ENCODE data around the gene TRIP13.

TRIP13 gene

GRCh38 chr5:854966-855743 lies 37.5 kb upstream of the TRIP13 start:
- no peak for DNase-seq

DNA sequence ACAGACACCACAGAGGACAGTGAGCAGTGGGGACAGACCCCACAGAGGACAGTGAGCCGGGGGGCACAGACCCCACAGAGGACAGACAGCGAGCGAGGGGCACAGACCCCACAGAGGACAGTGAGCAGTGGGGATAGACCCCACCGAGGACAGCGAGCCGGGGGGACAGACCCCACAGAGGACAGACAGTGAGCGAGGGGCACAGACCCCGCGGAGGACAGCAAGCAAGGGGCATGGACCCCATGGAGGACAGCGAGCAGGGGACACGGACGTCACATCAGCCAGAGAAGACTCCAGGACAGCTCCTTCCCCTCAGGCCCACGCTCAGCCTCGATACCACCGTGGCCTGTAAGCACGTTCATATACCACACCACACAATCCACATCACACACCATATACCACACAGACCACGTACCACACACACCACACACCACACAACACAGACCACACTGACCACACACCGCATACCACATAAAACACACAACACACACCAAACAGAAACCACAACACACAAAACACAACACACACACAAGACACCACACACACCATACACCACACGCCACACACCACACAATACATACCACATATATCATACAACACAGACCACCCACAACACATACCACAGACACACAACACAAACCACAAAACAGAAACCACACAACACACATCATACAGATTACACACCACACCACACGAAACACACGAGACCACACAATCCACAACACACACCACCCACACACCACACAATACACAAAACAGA lies 36.7 kb upstream of the TRIP13 start:
- no peak for DNase-seq

DNA sequence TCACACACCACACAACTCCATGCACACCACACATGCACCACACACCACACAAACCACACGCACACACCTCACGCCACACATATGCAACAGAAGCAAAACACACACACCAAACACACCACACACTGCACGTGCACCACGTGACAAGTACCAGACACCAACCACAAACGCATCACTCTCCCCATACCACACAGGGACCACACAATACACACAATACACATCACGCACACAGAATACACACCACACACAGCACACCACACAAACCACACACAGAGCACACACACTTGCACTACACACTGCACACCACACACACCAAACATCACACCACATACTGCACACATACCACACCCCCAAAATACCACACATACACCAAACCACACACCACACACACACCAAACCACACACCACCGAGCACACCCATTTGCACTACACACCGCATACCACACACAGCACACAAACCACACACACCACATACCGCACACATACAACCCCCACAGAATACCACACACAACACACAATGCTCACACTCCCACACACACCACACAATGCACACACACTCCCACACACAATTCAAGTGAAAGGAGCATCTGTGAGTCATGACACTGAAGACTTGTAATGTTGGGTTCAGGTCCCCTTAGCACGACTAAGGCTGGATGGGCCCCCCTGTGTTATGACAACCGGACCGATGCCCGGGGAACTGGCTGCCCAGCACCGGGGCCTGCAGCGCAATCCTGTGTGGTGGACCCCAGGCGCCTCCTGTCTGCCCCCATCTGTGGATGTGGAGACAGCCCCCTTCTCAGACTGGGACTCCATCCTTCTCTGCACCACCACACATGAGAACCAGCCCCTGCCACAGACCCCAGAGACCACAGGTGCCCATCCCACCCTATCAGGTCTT lies 35.9 kb upstream of the TRIP13 start:
- no peak for DNase-seq

GRCh38 chr5:858726-859125 lies 34.0 kb upstream of the TRIP13 start:
- no peak for DNase-seq

DNA sequence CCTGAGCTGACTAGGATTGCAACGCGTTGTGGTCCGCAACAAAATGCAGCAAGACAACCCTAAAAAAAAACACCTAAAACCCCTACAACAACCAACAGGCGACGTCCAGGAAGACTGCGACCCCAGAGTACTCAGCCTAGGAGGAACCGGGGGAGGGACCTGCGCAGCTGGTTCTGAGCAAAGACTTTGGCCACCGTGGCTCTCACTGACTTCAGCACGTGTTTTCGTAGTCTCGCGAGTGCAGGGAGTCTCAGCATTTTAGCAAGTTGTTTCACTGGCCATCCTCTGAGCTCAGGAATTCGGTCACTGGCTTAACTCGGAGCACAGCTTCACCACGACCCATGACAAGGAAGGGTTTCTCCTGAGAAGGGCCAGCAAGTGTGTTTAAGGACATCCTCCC lies 33.3 kb upstream of the TRIP13 start:
- DNase-seq = no peak

DNA sequence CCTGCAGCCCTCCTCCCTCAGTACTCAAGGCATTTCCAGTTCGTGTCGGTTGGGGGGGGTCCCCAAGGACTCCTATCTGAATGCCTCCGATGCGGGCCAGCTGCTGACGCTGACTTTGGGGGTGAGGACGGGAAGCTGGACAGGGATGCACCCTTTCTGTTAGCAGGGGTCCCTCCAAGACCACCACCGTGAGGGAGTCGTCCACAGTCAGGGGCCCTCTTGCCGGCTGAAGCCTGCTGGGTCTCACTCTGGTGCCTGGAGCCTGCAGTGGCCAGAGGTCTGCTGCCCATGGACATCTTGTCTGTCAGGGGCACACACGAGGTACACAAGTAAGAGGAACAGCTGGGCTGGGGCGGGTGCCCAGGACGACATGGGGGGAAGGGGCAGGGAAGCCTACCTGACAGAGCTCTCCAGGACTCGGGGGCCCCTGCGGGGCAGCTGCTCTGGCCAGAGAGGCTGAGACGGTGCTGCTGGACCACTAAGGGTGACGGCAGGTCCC lies 32.8 kb upstream of the TRIP13 start:
- no peak for DNase-seq

- DNase-seq = no peak
Measured at GRCh38 chr5:860506-861150, 32.1 kb upstream of the TRIP13 start.

- DNase-seq = no peak
Measured at GRCh38 chr5:861442-862366, 31.0 kb upstream of the TRIP13 start.

GRCh38 chr5:862367-863243 lies 30.1 kb upstream of the TRIP13 start:
- DNase-seq = no peak

DNA sequence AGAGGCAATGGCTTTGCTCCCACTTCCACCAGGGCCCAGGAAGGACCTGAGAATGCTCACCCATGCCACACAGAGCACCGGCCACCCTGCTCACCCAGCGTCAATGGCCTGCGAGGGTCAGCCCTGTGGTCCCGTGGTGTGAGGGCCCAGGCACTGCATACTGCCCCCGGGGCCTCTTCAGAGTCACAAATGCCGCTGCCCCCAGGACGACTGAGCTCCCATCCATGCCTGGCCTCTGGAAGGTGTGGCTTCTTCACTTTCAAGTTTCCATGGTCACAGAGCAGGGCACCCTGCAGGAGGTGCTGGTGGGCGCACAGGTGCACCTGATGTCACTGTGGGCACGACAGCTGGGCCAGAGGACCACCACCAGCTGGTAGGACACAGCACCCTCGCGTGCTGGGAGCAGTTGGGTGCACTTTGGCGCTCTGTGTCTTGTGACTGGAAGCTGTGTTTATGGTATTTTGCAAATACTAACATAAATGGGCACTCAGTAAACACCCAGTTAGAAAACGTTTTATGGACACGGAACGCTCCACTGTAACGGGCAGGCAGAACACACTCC lies 29.4 kb upstream of the TRIP13 start:
- no peak for DNase-seq

GRCh38 chr5:864492-865167 lies 28.1 kb upstream of the TRIP13 start:
- no peak for DNase-seq

- DNase-seq = no peak
Measured at GRCh38 chr5:865168-865521, 27.5 kb upstream of the TRIP13 start.

DNA sequence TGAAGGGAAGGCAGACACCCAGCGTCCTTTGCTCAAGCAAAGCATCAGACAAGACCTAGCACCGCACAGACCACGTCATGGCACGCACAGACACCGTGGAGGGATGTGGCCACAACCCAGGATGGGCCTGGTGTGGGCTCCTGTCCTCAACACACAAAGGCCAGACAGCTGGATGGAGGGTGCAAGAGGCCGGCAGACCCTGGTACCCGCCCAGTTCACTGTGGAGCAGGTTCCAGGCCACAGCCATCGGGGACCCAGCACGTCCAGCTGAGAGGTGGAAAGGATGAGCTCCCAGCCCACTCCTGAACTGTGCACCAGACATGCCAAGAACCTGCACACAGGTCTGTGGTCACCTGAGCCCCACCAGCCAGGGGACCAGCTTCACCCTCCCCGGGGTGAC lies 26.9 kb upstream of the TRIP13 start:
- DNase-seq = no peak

DNA sequence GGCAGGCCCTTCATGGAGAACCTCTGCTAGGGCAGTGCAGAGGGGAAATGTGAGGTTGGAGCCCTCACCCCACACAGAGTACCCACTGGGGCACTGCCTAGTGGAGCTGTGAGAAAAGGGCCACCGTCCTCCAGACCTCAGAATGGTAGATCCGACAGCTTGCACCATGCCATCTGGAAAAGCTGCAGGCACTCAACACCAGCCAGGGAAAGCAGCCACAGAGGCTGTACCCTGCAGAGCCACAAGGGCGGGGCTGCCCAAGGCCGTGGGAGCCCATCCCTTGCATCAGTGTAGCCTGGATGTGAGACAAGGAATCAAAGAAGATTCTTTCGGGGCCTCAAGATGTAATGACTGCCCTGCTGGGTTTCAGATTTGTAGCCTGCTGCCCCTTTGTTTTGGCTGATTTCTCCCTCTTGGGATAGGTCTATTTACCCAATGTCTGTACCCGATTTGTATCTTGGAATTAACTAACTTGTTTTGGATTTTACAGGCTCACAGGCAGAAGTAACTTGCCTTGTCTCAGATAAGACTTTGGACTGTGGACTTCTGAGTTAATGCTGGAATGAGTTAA lies 25.3 kb upstream of the TRIP13 start:
- no peak for DNase-seq

- no peak for DNase-seq
Measured at GRCh38 chr5:868428-869135, 24.1 kb upstream of the TRIP13 start.

- no peak for DNase-seq
Measured at GRCh38 chr5:870956-871355, 21.7 kb upstream of the TRIP13 start.

DNA sequence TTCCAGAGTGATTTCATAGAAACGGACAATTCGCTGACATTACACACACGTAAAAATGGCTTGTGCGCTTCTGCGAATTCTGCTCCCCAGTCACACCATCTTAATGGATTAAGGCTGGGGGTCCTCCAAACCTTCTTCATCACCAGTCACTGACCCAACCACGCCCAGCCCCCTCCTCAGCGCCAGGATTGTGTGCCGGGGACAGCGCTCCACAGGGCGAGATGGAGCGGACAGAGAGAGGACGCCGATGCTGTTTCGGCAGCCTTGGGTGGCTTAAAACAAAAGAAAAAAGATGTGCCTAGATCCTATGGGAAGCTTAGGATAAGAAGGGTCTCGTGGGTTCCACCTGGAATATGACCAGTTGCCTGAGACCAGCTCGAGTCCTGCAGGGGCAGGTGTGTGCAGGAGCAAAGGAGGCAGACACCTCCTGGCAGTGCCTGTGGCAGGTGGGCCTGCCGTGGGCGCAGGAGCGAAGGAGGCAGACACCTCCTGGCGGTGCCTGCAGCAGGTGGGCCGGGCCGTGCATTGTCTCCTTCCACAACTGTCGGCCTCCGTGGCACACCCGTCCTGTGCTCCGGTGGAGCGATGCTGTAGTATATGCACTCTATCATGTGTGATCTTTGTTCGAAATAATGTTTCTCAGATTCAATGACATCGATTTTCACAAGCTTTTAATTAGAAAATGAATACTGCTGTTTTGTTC lies 20.9 kb upstream of the TRIP13 start:
- DNase-seq = no peak

DNA sequence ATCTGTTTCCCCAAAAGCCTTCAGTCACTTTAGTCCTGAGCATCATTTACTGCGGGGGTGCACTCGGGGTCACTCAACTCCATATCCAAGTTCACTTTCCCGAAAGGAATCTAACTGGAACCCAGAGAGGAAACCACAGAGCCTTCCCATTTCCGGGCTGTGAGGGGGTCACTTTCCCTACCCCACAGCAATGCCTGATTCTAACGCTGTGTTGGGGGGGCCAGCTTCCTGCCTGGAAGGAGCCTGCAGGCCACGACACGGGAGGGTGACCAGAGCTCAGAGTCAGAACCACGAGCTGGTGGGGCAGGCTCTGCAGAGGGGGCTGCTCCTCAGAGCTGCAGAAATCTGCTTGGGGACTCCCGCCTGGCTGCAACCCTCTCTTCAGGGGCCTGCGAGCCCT lies 20.4 kb upstream of the TRIP13 start:
- DNase-seq = no peak
